Kidney (tissue), 14 donors: Measurements from ENCODE around the gene LPCAT2. TPM values are rescaled to one million over a fixed set of nuclear protein-coding genes. Genes with fewer than 3 reads are reported as not detected.
A peak's percentile ranks its signal among the peaks of the same experiment; 100 is the strongest.

Experiments
- DNase-seq, 5 donors: peaks; one replicate each; pipeline ENCODE4 v3.0.0-alpha.2; 2013 to 2020
- FAIRE-seq: peaks from 2 replicates; lab custom pipeline; 2012; peaks lifted over from hg19 to GRCh38; lab: Jason Lieb, UNC
- H3K27ac ChIP-seq, 2 donors: one replicate each; pipeline ENCODE4 v1.7.0; 2013; ENCODE audit warnings: low read depth in 2 of 2, low read length in 2 of 2, inconsistent platforms in 1 of 2
- H3K27me3 ChIP-seq: one replicate; pipeline ENCODE4 v1.7.1; 2013; ENCODE audit warnings: low read length, inconsistent platforms; ENCODE audit not compliant: control insufficient read depth, insufficient read depth
- H3K36me3 ChIP-seq, 3 donors: one replicate each; pipeline versions ENCODE4 v1.7.0 to v1.7.1; 2013; ENCODE audit warnings: low read length in 3 of 3, control low read depth in 1 of 3, inconsistent platforms in 1 of 3; ENCODE audit not compliant: insufficient read depth in 3 of 3, control insufficient read depth in 2 of 3
- H3K4me1 ChIP-seq, 3 donors: one replicate each; pipeline versions ENCODE4 v1.7.0 to v1.7.1; 2013; ENCODE audit warnings: low read length in 3 of 3, inconsistent platforms in 1 of 3, low read depth in 1 of 3; ENCODE audit not compliant: control insufficient read depth in 2 of 3, insufficient read depth in 2 of 3
- H3K4me3 ChIP-seq, 3 donors: one replicate each; pipeline versions ENCODE4 v1.7.0 to v1.8.1; 2013; ENCODE audit warnings: low read length in 3 of 3, control low read depth in 1 of 3, inconsistent platforms in 1 of 3
- H3K9ac ChIP-seq, 3 donors: one replicate each; pipeline versions ENCODE4 v1.7.0 to v1.7.1; 2013; ENCODE audit warnings: low read length in 3 of 3, control low read depth in 1 of 3, inconsistent platforms in 1 of 3
- H3K9me3 ChIP-seq, 3 donors: one replicate each; pipeline versions ENCODE4 v1.7.0 to v1.7.1; 2013; ENCODE audit warnings: low read length in 3 of 3, control low read depth in 1 of 3, inconsistent platforms in 1 of 3; ENCODE audit not compliant: control insufficient read depth in 2 of 3, insufficient read depth in 1 of 3
- intact Hi-C: fragments of 100-400 bp; cut with DNase I; formaldehyde crosslinking; loops from one replicate; pipeline ENCODE4 v1.11.1; 2022
- polyA plus RNA-seq: library from polyadenylated mRNA; stranded (reverse); fragments of 350-450 nt; fragmentation: Illumina TruSeq; extraction: RNeasy Lipid Tissue Mini Kit (QIAGEN cat#74804); gene quantifications from one replicate; pipeline ENCODE4 v1.2.3, GENCODE V29; 2014; ENCODE audit warnings: low read depth, low replicate concordance; ENCODE audit not compliant: insufficient read depth
- total RNA-seq: library from RNA; stranded (reverse); fragmentation: NEBNext Ultra II Directional; extraction: Animal tissue kit (Norgen Biotek cat#: 25700); gene quantifications from one replicate; pipeline ENCODE4 v1.2.1, GENCODE V29; 2021
- TF ChIP-seq, protein P1 (sequence below): IDR thresholded peaks from 3 replicates; pipeline ENCODE4 v1.5.1; 2012; ENCODE audit warnings: mild to moderate bottlenecking, moderate library complexity, borderline replicate concordance; ENCODE audit not compliant: insufficient read depth; ENCODE audit errors: extremely low read depth
- donor health status: control.
- donor health status: control.
- donor health status: control.
- donor health status: control.
- donor health status: control.
- donor health status: DM: yes; HTN: yes; CAD: no.
- donor health status: Normal renal cell carcinoma (clear cell type).

Gene LPCAT2
- total and polyA plus RNA-seq, 2 donors from 2014 or later, result 7.7 to 20.6 TPM

DNA sequence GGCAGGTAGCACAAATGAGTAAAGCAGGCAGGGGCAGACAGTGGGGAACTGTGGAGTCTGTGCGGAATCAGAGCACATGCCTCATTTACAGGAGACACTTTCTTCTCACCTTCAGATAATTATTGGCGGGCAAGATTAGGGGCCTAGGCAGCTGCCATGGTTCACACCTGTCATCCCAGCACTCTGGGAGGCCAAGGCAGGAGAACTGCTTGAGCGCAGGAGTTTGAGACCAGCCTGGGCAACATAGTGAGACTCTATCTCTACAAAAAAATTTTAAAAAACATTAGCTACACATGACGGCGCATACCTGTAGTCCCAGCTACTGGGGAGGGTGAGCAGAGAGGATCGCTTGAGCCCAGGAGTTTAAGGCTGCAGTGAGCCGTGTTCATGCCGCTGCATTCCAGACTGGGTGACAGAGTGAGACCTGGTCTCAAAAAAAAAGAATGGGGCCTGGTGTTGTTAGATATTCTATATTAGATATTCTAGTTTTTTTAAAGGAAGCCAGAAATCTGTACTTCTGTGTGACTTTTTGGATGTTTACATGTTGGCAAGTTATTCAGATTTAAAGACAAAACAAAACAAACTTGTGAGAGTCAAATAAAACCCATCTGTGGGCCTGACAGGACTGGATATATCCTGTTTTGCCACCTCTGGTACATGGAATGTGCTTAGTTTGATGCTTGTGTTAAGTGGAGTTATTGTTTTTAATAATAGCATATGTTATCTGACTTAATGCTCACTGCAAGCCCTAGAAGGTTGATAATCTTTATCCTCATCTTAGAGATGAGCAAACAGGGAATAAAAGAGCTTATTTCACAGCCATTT lies 4.9 kb upstream of the LPCAT2 start:
- H3K36me3 ChIP-seq, result no peaks in the 10 kb centered on the region
- H3K9ac ChIP-seq, result no peak overlapping the region
- H3K4me1 ChIP-seq, result peaks cover 4 to 34% (median 14%) of the 10 kb centered on the region in 3 donors
- peak overlapping the region in 1 of 2 donors; percentile 84 for H3K27ac ChIP-seq
- intact Hi-C loops, result no loop called here
- no peak for FAIRE-seq
- DNase-seq, result peak in 2 of 5 donors; percentile 25 to 26
- no peaks in the 10 kb centered on the region for H3K9me3 ChIP-seq
- TF ChIP-seq, protein P1, sequence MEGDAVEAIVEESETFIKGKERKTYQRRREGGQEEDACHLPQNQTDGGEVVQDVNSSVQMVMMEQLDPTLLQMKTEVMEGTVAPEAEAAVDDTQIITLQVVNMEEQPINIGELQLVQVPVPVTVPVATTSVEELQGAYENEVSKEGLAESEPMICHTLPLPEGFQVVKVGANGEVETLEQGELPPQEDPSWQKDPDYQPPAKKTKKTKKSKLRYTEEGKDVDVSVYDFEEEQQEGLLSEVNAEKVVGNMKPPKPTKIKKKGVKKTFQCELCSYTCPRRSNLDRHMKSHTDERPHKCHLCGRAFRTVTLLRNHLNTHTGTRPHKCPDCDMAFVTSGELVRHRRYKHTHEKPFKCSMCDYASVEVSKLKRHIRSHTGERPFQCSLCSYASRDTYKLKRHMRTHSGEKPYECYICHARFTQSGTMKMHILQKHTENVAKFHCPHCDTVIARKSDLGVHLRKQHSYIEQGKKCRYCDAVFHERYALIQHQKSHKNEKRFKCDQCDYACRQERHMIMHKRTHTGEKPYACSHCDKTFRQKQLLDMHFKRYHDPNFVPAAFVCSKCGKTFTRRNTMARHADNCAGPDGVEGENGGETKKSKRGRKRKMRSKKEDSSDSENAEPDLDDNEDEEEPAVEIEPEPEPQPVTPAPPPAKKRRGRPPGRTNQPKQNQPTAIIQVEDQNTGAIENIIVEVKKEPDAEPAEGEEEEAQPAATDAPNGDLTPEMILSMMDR, result no peak
- H3K4me3 ChIP-seq, result no peak overlapping the region
- H3K27me3 ChIP-seq, result no peaks in the 10 kb centered on the region

DNA sequence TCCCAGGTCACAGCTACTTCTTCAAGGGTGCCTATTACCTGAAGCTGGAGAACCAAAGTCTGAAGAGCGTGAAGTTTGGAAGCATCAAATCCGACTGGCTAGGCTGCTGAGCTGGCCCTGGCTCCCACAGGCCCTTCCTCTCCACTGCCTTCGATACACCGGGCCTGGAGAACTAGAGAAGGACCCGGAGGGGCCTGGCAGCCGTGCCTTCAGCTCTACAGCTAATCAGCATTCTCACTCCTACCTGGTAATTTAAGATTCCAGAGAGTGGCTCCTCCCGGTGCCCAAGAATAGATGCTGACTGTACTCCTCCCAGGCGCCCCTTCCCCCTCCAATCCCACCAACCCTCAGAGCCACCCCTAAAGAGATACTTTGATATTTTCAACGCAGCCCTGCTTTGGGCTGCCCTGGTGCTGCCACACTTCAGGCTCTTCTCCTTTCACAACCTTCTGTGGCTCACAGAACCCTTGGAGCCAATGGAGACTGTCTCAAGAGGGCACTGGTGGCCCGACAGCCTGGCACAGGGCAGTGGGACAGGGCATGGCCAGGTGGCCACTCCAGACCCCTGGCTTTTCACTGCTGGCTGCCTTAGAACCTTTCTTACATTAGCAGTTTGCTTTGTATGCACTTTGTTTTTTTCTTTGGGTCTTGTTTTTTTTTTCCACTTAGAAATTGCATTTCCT lies 3.4 kb upstream of the LPCAT2 start:
- DNase-seq (peak in 1 of 5 donors; percentile 22), FAIRE-seq (no peak)
- no peak overlapping the region for H3K4me3 ChIP-seq
- intact Hi-C loops, result no loop called here
- peaks cover 0 to 30% (median 14%) of the 10 kb centered on the region in 3 donors for H3K4me1 ChIP-seq
- no peak overlapping the region for H3K9ac ChIP-seq
- H3K27me3 ChIP-seq, result no peaks in the 10 kb centered on the region
- H3K9me3 ChIP-seq, result no peaks in the 10 kb centered on the region
- no peaks in the 10 kb centered on the region for H3K36me3 ChIP-seq
- TF ChIP-seq, protein P1, result no peak
- H3K27ac ChIP-seq, result no peak overlapping the region

DNA sequence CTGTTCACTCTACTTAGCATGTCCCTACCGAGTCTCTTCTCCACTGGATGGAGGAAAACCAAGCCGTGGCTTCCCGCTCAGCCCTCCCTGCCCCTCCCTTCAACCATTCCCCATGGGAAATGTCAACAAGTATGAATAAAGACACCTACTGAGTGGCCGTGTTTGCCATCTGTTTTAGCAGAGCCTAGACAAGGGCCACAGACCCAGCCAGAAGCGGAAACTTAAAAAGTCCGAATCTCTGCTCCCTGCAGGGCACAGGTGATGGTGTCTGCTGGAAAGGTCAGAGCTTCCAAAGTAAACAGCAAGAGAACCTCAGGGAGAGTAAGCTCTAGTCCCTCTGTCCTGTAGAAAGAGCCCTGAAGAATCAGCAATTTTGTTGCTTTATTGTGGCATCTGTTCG lies 2.8 kb upstream of the LPCAT2 start:
- Histone ChIP-seq H3K4me3 (no peak overlapping the region), H3K9ac (no peak overlapping the region), H3K36me3 (no peaks in the 10 kb centered on the region), H3K4me1 (peaks cover 0 to 25% (median 14%) of the 10 kb centered on the region in 3 donors), H3K27ac (no peak overlapping the region), H3K27me3 (no peaks in the 10 kb centered on the region), H3K9me3 (no peaks in the 10 kb centered on the region)
- no peak for FAIRE-seq
- intact Hi-C loops, result no loop called here
- TF ChIP-seq, protein P1, result no peak
- DNase-seq, result peak in 1 of 5 donors; percentile 19
